ENCODE results near the gene MOCS3.

GRCh38 chr20:50953821-50954220 lies 4.8 kb upstream of the MOCS3 start:
- TF ChIP-seq CTCF (IDR thresholded peaks at IDR 0.05; ENCODE audit: poor library complexity) (no peak), EZH2 (IDR thresholded peaks at IDR 0.05; ENCODE audit: borderline replicate concordance) (no peak)
